ENCODE data around the gene COMMD4. TPM values are rescaled to one million over a fixed set of nuclear protein-coding genes. Genes with fewer than 3 reads are reported as not detected.

The COMMD4 gene
- total and polyA plus RNA-seq, 10 of the 15 experiments (the other 5 are each of a cell fraction or from before 2014, with no cell fraction given) = 14.5 to 118 (median 75.3) TPM

DNA sequence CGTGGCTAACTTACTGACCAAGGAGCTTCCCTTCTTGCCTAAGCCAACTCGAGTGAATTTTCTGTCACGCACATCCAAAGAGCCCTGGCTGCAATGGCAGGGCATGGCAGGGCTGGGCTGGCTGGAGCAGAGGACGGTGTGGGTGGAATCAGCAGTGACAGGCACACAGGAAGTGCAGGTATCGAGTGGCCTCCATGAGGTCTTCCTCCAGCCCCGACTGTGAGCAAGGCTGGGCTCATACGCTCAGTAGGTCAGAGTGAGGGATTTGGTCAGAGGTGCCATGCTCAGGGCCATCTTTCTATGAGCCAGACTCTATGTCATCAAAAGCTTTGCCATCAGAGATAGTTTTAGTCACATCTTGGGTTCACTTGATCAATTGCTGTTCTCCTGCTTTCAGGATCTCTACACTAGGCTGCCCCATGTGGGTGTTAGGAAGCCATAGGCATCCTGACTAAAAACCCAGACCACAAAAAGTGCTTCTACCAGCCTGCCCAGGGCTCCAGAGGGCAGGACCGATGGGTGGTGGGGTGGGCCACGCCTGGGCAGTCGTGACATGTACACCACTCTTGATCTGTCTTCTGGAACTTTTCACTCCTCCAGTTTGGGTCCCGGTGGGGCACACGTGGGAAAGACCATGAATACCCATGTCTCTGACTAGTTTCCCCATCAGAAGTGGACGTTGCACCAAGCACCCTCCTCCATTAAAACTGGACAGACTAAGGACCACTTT lies 22.6 kb upstream of the COMMD4 start:
- no peaks in the 10 kb centered on the region for H3K4me1 ChIP-seq (ENCODE audit: control insufficient read depth, insufficient read depth, low read length)
- no peaks in the 10 kb centered on the region for H3K9me3 ChIP-seq (replicated peaks; ENCODE audit: control insufficient read depth, insufficient read depth, low read length)
- no peaks in the 10 kb centered on the region for H3K79me2 ChIP-seq (ENCODE audit: control insufficient read depth, insufficient read depth, low read length)
- H4K20me1 ChIP-seq (ENCODE audit: control insufficient read depth, insufficient read depth) = no peaks in the 10 kb centered on the region
- H3K27me3 ChIP-seq (replicated peaks in 1 of 2; ENCODE audit: control insufficient read depth in 2 of 2, insufficient read depth in 2 of 2, low read length in 1 of 2) = no peaks in the 10 kb centered on the region; a peak in 1 of 4 replicates
- in situ Hi-C loops (cut with MboI) (no loop called here), intact Hi-C loops (cut with micrococcal nuclease; ENCODE audit: unreplicated experiment) (no loop called here)
- BruUV-seq (replicated peaks) = no TSS peak
- no peak overlapping the region for H2AFZ ChIP-seq (ENCODE audit: control insufficient read depth, low read depth, low read length)
- DNase-seq (ENCODE audit: low read depth, low spot score) (no peak), ATAC-seq (no peak), FAIRE-seq (no peak)
- POLR2A ChIA-PET = no interaction called here
- 26% methylated on average over 13 of the region's 13 CpGs for WGBS (ENCODE audit: insufficient coverage, insufficient replicate concordance, low lambda C conversion rate, missing lambda C conversion rate)
- CTCF ChIA-PET = no interaction called here
- no peak overlapping the region for H3K4me2 ChIP-seq (ENCODE audit: control insufficient read depth, insufficient read depth)
- SMC1A ChIA-PET (ENCODE audit: uncharacterized antibody, unreplicated experiment) = no interaction called here
- H3K27ac ChIP-seq (ENCODE audit: control insufficient read depth, insufficient read depth) = no peak overlapping the region
- no peak overlapping the region for H3K9ac ChIP-seq (ENCODE audit: control insufficient read depth, insufficient read depth, low read length)
- no peak overlapping the region for H3K4me3 ChIP-seq
- TF ChIP-seq CTCF (IDR thresholded peaks at IDR 0.05 in 2 of 3, conservative IDR thresholded peaks at IDR 0.05 in 1 of 3; ENCODE audit: control insufficient read depth in 2 of 3, extremely low read depth in 1 of 3, insufficient read depth in 1 of 3, low read depth in 3 of 3, low read length in 3 of 3) = no peak
- RAD21 ChIA-PET (ENCODE audit: unreplicated experiment) = no interaction called here
- no peaks in the 10 kb centered on the region for H3K36me3 ChIP-seq (ENCODE audit: control insufficient read depth in 2 of 2, insufficient read depth in 2 of 2, low read length in 1 of 2)

DNA sequence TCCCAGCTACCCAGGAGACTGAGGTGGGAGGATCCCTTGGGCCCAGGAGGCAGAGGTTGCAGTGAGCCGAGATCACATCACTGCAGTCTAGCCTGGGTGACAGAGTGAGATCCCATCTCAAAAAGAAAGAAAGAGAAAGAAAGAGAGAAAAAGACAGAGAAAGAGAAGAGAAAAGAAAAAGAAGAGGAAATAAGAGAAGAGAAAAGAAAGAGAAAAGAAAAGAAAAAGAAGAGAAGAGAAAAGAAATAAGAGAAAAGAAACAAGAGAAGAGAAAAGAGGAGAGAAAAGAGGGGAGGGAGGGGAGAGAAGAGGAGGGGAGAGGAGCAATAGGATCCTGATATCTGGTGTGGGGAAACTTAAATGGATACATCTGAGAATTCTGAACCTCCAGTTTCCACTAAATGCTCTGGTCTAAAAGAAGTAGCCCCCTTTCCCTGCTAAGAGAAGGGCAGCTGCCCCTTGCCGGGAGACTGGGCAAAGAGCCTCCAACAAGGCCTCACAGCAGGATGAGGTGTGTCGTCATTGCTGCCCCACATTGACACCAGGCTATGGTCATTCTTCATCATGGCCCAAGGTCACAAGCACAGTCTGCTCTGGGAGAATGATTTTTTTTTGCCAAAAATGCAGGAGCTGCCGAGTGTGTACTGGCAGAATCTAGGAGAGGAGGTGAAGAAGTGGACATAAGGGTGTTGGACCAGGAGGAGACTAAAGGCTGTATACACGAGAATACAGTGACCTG lies 21.1 kb upstream of the COMMD4 start:
- CTCF ChIA-PET = no interaction called here
- H3K9ac ChIP-seq (ENCODE audit: control insufficient read depth, insufficient read depth, low read length) = no peak overlapping the region
- no peaks in the 10 kb centered on the region for H3K79me2 ChIP-seq (ENCODE audit: control insufficient read depth, insufficient read depth, low read length)
- POLR2A ChIA-PET = no interaction called here
- H3K27ac ChIP-seq (ENCODE audit: control insufficient read depth, insufficient read depth) = no peak overlapping the region
- no peak overlapping the region for H3K4me2 ChIP-seq (ENCODE audit: control insufficient read depth, insufficient read depth)
- intact Hi-C loops (cut with micrococcal nuclease; ENCODE audit: unreplicated experiment) = no loop called here
- no peak overlapping the region for H2AFZ ChIP-seq (ENCODE audit: control insufficient read depth, low read depth, low read length)
- H4K20me1 ChIP-seq (ENCODE audit: control insufficient read depth, insufficient read depth) = no peaks in the 10 kb centered on the region
- no peaks in the 10 kb centered on the region for H3K36me3 ChIP-seq (ENCODE audit: control insufficient read depth in 2 of 2, insufficient read depth in 2 of 2, low read length in 1 of 2)
- no TSS peak for BruUV-seq (replicated peaks)
- H3K9me3 ChIP-seq (replicated peaks; ENCODE audit: control insufficient read depth, insufficient read depth, low read length) = no peaks in the 10 kb centered on the region
- SMC1A ChIA-PET (ENCODE audit: uncharacterized antibody, unreplicated experiment) = no interaction called here
- H3K4me3 ChIP-seq = no peak overlapping the region
- FAIRE-seq (no peak), ATAC-seq (no peak), DNase-seq (ENCODE audit: low read depth, low spot score) (no peak)
- WGBS (ENCODE audit: insufficient coverage, insufficient replicate concordance, low lambda C conversion rate, missing lambda C conversion rate) = 43% methylated on average over 5 of the region's 5 CpGs
- no peaks in the 10 kb centered on the region; a peak in 1 of 4 replicates for H3K27me3 ChIP-seq (replicated peaks in 1 of 2; ENCODE audit: control insufficient read depth in 2 of 2, insufficient read depth in 2 of 2, low read length in 1 of 2)
- RAD21 ChIA-PET (ENCODE audit: unreplicated experiment) = no interaction called here
- no peaks in the 10 kb centered on the region for H3K4me1 ChIP-seq (ENCODE audit: control insufficient read depth, insufficient read depth, low read length)
- in situ Hi-C loops (cut with MboI) = loop anchor here (5.0 kb wide), 1 partner anchor 77 kb away; no protein-coding TSS in a partner anchor
- TF ChIP-seq BCLAF1 (IDR thresholded peaks at IDR 0.05) (no peak), MTA3 (IDR thresholded peaks at IDR 0.05; ENCODE audit: borderline replicate concordance, low read length) (no peak), MXI1 (IDR thresholded peaks at IDR 0.05; ENCODE audit: low read depth, low read length) (no peak), EED (IDR thresholded peaks at IDR 0.05; ENCODE audit: low read depth) (no peak), HDAC2 (IDR thresholded peaks at IDR 0.05) (no peak), TCF3 (IDR thresholded peaks at IDR 0.05; ENCODE audit: borderline replicate concordance, insufficient read depth, low read depth, low read length) (no peak), NR2F1 (conservative IDR thresholded peaks at IDR 0.05) (no peak), RBBP5 (conservative IDR thresholded peaks at IDR 0.05) (no peak), ZNF217 (IDR thresholded peaks at IDR 0.05) (no peak), ZNF24 (IDR thresholded peaks at IDR 0.05) (no peak), TCF7 (IDR thresholded peaks at IDR 0.05; ENCODE audit: borderline replicate concordance) (no peak), HDAC6 (IDR thresholded peaks at IDR 0.05; ENCODE audit: unreplicated experiment) (no peak)

All from GM12878 (cell line).